Brain microvascular endothelial cell (primary cell): ENCODE measurements around the gene MTPN.

ENCODE experiments used
- DNase-seq: peaks from one replicate; pipeline ENCODE4 v3.0.0-alpha.2; 2020
- H3K27ac ChIP-seq: fragments of 250-450 bp; sonication (Bioruptor Pico); 2 replicates; pipeline ENCODE4 v1.5.1; 2020; ENCODE audit warnings: mild to moderate bottlenecking, moderate library complexity
- H3K27me3 ChIP-seq: fragments of 250-450 bp; sonication (Bioruptor Pico); replicated peaks from 2 replicates; pipeline ENCODE4 v1.5.1; 2020; ENCODE audit warnings: mild to moderate bottlenecking
- H3K36me3 ChIP-seq: fragments of 250-450 bp; sonication (Bioruptor Pico); replicated peaks from 2 replicates; pipeline ENCODE4 v1.5.1; 2020; ENCODE audit warnings: mild to moderate bottlenecking
- H3K4me3 ChIP-seq: 2 replicates; pipeline ENCODE4 v1.5.1; 2011; ENCODE audit warnings: low read depth, mild to moderate bottlenecking, control low read depth, low read length, moderate library complexity
- in situ Hi-C: cut with HindIII; loops from 2 replicates; pipeline ENCODE4 v1.10.0; 2017; ENCODE audit warnings: low sequenced_read_pairs, low pct_ligation_motif_present
- TF ChIP-seq, protein P1 (sequence below): IDR thresholded peaks from 2 replicates; pipeline ENCODE4 v1.5.1; 2011; ENCODE audit warnings: low read depth, mild to moderate bottlenecking, moderate library complexity, low read length, control low read depth, inconsistent platforms; ENCODE audit errors: missing control alignments

The MTPN gene

GRCh38 chr7:135977007-135977741, at the start of gene MTPN:
Gene MTPN (minus strand): TSS chr7:135977359. CDS start chr7:135977100, 259 bp downstream.
- H3K36me3 ChIP-seq = no peaks in the 10 kb centered on the region
- TF ChIP-seq, protein P1, sequence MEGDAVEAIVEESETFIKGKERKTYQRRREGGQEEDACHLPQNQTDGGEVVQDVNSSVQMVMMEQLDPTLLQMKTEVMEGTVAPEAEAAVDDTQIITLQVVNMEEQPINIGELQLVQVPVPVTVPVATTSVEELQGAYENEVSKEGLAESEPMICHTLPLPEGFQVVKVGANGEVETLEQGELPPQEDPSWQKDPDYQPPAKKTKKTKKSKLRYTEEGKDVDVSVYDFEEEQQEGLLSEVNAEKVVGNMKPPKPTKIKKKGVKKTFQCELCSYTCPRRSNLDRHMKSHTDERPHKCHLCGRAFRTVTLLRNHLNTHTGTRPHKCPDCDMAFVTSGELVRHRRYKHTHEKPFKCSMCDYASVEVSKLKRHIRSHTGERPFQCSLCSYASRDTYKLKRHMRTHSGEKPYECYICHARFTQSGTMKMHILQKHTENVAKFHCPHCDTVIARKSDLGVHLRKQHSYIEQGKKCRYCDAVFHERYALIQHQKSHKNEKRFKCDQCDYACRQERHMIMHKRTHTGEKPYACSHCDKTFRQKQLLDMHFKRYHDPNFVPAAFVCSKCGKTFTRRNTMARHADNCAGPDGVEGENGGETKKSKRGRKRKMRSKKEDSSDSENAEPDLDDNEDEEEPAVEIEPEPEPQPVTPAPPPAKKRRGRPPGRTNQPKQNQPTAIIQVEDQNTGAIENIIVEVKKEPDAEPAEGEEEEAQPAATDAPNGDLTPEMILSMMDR = no peak
- DNase-seq = peak; percentile 95
- in situ Hi-C loops = no loop called here
- peak within 1 kb of the TSS; percentile 82 for H3K27ac ChIP-seq
- peak within 1 kb of the TSS; percentile 96 for H3K4me3 ChIP-seq
- H3K27me3 ChIP-seq = no peaks in the 10 kb centered on the region

GRCh38 chr7:136026209-136026608, 49.0 kb upstream of the MTPN start:
- Histone ChIP-seq H3K36me3 (no peaks in the 10 kb centered on the region), H3K27me3 (peaks cover 2% of the 10 kb centered on the region), H3K4me3 (no peak overlapping the region), H3K27ac (no peak overlapping the region)
- TF ChIP-seq, protein P1 = no peak
- DNase-seq = no peak
- in situ Hi-C loops = no loop called here

DNA sequence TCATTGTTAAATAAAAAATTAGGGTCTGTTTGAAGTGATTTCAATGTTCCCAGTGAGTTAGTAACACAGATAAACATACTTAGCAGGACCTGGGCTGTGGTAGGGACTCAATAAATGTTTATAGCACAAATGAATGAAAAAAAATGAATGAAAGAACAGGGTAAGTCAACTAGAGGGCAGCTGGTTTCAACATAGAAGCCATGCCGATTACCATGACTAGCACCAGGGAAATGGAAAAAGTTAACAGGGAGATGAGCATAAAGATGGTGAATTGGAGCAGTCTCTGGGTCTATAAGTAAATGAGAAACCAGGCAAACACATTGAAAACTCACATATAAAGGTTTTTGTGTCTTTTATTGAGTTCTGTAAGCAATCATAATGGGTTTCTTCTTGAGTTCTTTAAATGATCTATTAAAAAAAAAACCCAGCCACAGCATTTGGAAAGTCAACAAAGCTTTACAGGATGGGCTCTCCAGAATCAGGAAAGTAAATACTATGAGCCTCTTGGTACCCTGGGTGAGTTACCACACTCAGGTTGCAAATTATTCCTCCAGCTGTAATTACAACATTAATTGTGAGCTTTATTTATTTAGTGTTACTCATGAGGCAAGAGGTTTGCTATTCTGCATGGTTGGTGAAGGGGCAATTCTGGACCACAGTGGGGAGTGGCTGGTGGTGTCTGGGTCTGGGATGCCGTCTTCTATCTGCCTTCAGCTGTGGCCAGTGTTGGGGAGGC, 46.1 kb upstream of the MTPN start:
- no peak for DNase-seq
- no peaks in the 10 kb centered on the region for H3K36me3 ChIP-seq
- H3K27ac ChIP-seq = no peak overlapping the region
- TF ChIP-seq, protein P1 = no peak
- in situ Hi-C loops = loop anchor here (25.0 kb wide), 1 partner anchor 186 kb away; no protein-coding TSS in a partner anchor
- no peak overlapping the region for H3K4me3 ChIP-seq
- no peaks in the 10 kb centered on the region for H3K27me3 ChIP-seq

GRCh38 chr7:136020556-136020955, 43.4 kb upstream of the MTPN start:
- no peak overlapping the region for H3K27ac ChIP-seq
- TF ChIP-seq, protein P1 = no peak
- H3K36me3 ChIP-seq = no peaks in the 10 kb centered on the region
- in situ Hi-C loops = loop anchor here (25.0 kb wide), 1 partner anchor 183 kb away; no protein-coding TSS in a partner anchor
- no peak for DNase-seq
- no peak overlapping the region for H3K4me3 ChIP-seq
- H3K27me3 ChIP-seq = no peaks in the 10 kb centered on the region

- no peak overlapping the region for H3K27ac ChIP-seq
- in situ Hi-C loops = loop anchor here (25.0 kb wide), 1 partner anchor 181 kb away; no protein-coding TSS in a partner anchor
- TF ChIP-seq, protein P1 = no peak
- H3K27me3 ChIP-seq = no peaks in the 10 kb centered on the region
- H3K36me3 ChIP-seq = no peaks in the 10 kb centered on the region
- no peak for DNase-seq
- H3K4me3 ChIP-seq = no peak overlapping the region
These were observed 40.9 kb upstream of the MTPN start for GRCh38 chr7:136018104-136018503.
